ENCODE results near the gene KDF1.
"Not testable (repeated sequence)": the region's sequence is repeated elsewhere in the genome, so short reads cannot be mapped to it uniquely, and the experiment has no call there.

KDF1 gene

GRCh38 chr1:26994020-26994786 lies 33.9 kb upstream of the KDF1 start:
- DNase-seq (ENCODE audit: low spot score) = no peak

- DNase-seq (ENCODE audit: low spot score) = peak; percentile 87
These were observed 33.2 kb upstream of the KDF1 start, which contains the start of gene TRNP1 for GRCh38 chr1:26993237-26994019. Gene TRNP1 (plus strand): TSS chr1:26993692. CDS start chr1:26993787, 95 bp downstream.

- DNase-seq (ENCODE audit: low spot score) = no peak
These were observed 31.2 kb upstream of the KDF1 start for GRCh38 chr1:26991310-26992116.

GRCh38 chr1:26989403-26990109 lies 29.3 kb upstream of the KDF1 start:
- not testable (repeated sequence) for DNase-seq (ENCODE audit: low spot score)

- no peak for DNase-seq (ENCODE audit: low spot score)
These were observed 26.4 kb upstream of the KDF1 start for GRCh38 chr1:26986658-26987057.

- DNase-seq (ENCODE audit: low spot score) = no peak
These were observed 24.0 kb upstream of the KDF1 start for GRCh38 chr1:26984291-26984690.

GRCh38 chr1:26983863-26984262 lies 23.6 kb upstream of the KDF1 start:
- DNase-seq (ENCODE audit: low spot score) = no peak

GRCh38 chr1:26981146-26981846 lies 21.0 kb upstream of the KDF1 start:
- DNase-seq (ENCODE audit: low spot score) = no peak

GRCh38 chr1:26978901-26979300 lies 18.6 kb upstream of the KDF1 start:
- DNase-seq (ENCODE audit: low spot score) = no peak

- DNase-seq (ENCODE audit: low spot score) = no peak
These were observed 16.6 kb upstream of the KDF1 start for GRCh38 chr1:26976621-26977510.

GRCh38 chr1:26972821-26973220 lies 12.6 kb upstream of the KDF1 start:
- DNase-seq (ENCODE audit: low spot score) = no peak

GRCh38 chr1:26972390-26972789 lies 12.1 kb upstream of the KDF1 start:
- DNase-seq (ENCODE audit: low spot score) = no peak

GRCh38 chr1:26971590-26971989 lies 11.3 kb upstream of the KDF1 start:
- no peak for DNase-seq (ENCODE audit: low spot score)

GRCh38 chr1:26970810-26971209 lies 10.5 kb upstream of the KDF1 start:
- no peak for DNase-seq (ENCODE audit: low spot score)

GRCh38 chr1:26965628-26966027 lies 5.4 kb upstream of the KDF1 start:
- no peak for DNase-seq (ENCODE audit: low spot score)

GRCh38 chr1:26965213-26965612 lies 4.9 kb upstream of the KDF1 start:
- DNase-seq (ENCODE audit: low spot score) = no peak

- DNase-seq (ENCODE audit: low spot score) = peak; percentile 28
These were observed 1.6 kb upstream of the KDF1 start for GRCh38 chr1:26961826-26962225.

- no peak for DNase-seq (ENCODE audit: low spot score)
These were observed 328 bp upstream of the KDF1 start for GRCh38 chr1:26960625-26960966.

GRCh38 chr1:26959270-26959669 lies 998 bp downstream of the KDF1 start:
- no peak for DNase-seq (ENCODE audit: low spot score)

- no peak for DNase-seq (ENCODE audit: low spot score)
These were observed 3.0 kb downstream of the KDF1 start for GRCh38 chr1:26957306-26957705.
